Anterior cingulate cortex (tissue), 58 donors: Measurements from ENCODE around the gene PCDH7.

ENCODE experiments used
- DNase-seq, 58 donors: peaks; one replicate each; lab custom pipeline; 2025; lab: John Stamatoyannopoulos, UW

Gene PCDH7

GRCh38 chr4:30770049-30770549 lies 49.9 kb downstream of the PCDH7 start:
- no peak for DNase-seq

- DNase-seq: no peak
Observed at GRCh38 chr4:30770812-30771211, 50.6 kb downstream of the PCDH7 start.

GRCh38 chr4:30776451-30776850 lies 56.3 kb downstream of the PCDH7 start:
- no peak for DNase-seq

- DNase-seq: no peak
Observed at GRCh38 chr4:30776921-30777415, 56.8 kb downstream of the PCDH7 start.
